Ishikawa (cell line): ENCODE measurements around the gene KRI1.

Source experiments
- CEBPB ChIP-seq: IDR thresholded peaks from 2 replicates; pipeline ENCODE4 v1.6.1; 2012
- EGR1 ChIP-seq: IDR thresholded peaks from 2 replicates; pipeline ENCODE4 v1.6.1; 2012
- EP300 ChIP-seq: IDR thresholded peaks from 2 replicates; pipeline ENCODE4 v1.6.1; 2012; ENCODE audit warnings: borderline replicate concordance
- FOXM1 ChIP-seq: IDR thresholded peaks from 2 replicates; pipeline ENCODE4 v1.6.1; 2012; ENCODE audit warnings: low read depth, borderline replicate concordance
- MAX ChIP-seq: IDR thresholded peaks from 2 replicates; pipeline ENCODE4 v1.6.1; 2012
- NFIC ChIP-seq: IDR thresholded peaks from 2 replicates; pipeline ENCODE4 v1.6.1; 2012
- RAD21 ChIP-seq: IDR thresholded peaks from 2 replicates; pipeline ENCODE4 v1.6.1; 2012; ENCODE audit warnings: low read depth
- REST ChIP-seq: IDR thresholded peaks from 2 replicates; pipeline ENCODE4 v1.6.1; 2012; ENCODE audit warnings: low read depth, mild to moderate bottlenecking
- TAF1 ChIP-seq: IDR thresholded peaks from 2 replicates; pipeline ENCODE4 v1.6.1; 2012; ENCODE audit warnings: low read depth, mild to moderate bottlenecking
- TCF12 ChIP-seq: IDR thresholded peaks from 2 replicates; pipeline ENCODE4 v1.6.1; 2012; ENCODE audit warnings: low read depth
- TEAD4 ChIP-seq: IDR thresholded peaks from 2 replicates; pipeline ENCODE4 v1.6.1; 2012
- USF1 ChIP-seq: IDR thresholded peaks from 2 replicates; pipeline ENCODE4 v1.6.1; 2012
- YY1 ChIP-seq: IDR thresholded peaks from 2 replicates; pipeline ENCODE4 v1.6.1; 2012; ENCODE audit warnings: low read depth
- ZBTB7A ChIP-seq: IDR thresholded peaks from 2 replicates; pipeline ENCODE4 v1.6.1; 2012; ENCODE audit warnings: low read depth

KRI1 gene

GRCh38 chr19:10553943-10554381 is 11.8 kb downstream of the KRI1 start:
- TF ChIP-seq EGR1 (no peak), ZBTB7A (no peak), NFIC (no peak), MAX (no peak), REST (no peak), USF1 (no peak), FOXM1 (no peak), TCF12 (no peak), EP300 (no peak)

GRCh38 chr19:10553087-10553667 is 12.6 kb downstream of the KRI1 start:
- TF ChIP-seq NFIC (no peak), MAX (no peak), CEBPB (no peak), TCF12 (no peak), REST (no peak), TEAD4 (no peak), USF1 (no peak), TAF1 (no peak)

- TF ChIP-seq ZBTB7A (no peak), USF1 (peak; percentile 92)
These were observed 13.2 kb downstream of the KRI1 start for GRCh38 chr19:10552510-10553053.

- TF ChIP-seq REST (no peak), RAD21 (peak; percentile 31; the same call in 1 of the 2 replicates)
These were observed 14.0 kb downstream of the KRI1 start for GRCh38 chr19:10551698-10552301.

GRCh38 chr19:10550336-10550735 is 15.5 kb downstream of the KRI1 start:
- TF ChIP-seq YY1 (no peak), FOXM1 (no peak), EP300 (no peak), RAD21 (no peak), CEBPB (no peak), TCF12 (no peak), NFIC (no peak), USF1 (no peak)
